ENCODE results near the gene ARHGAP36. TPM values are rescaled to one million over a fixed set of nuclear protein-coding genes. Genes with fewer than 3 reads are reported as not detected.

Gene ARHGAP36
- total and polyA plus RNA-seq, 9 of the 15 experiments (the other 6 are each of a cell fraction or from before 2014, with no cell fraction given): not detected

DNA sequence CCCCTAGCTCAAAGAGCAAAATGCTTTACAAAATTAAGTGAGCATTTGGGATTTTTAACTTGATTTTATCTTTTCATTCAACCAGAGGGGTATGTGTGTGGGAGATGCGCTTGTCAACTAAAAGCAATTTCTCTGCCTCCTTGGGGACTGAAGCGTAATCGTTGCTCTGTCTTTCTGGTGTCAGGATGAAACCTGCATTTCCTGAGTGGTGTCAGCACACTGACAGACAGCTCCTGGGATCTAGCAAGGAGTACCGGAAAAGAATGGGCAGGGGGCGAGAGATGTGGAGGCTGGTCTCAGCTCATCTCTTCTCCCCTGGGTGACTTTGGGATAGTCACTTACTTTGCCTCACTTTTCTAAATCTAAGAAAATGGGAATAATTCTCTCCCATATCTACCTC is 5.1 kb upstream of the ARHGAP36 start (continued):
- TF ChIP-seq, protein P1, sequence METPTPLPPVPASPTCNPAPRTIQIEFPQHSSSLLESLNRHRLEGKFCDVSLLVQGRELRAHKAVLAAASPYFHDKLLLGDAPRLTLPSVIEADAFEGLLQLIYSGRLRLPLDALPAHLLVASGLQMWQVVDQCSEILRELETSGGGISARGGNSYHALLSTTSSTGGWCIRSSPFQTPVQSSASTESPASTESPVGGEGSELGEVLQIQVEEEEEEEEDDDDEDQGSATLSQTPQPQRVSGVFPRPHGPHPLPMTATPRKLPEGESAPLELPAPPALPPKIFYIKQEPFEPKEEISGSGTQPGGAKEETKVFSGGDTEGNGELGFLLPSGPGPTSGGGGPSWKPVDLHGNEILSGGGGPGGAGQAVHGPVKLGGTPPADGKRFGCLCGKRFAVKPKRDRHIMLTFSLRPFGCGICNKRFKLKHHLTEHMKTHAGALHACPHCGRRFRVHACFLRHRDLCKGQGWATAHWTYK (CRISPR knock-in tag; IDR thresholded peaks at IDR 0.05): no peak
- no peak for TF ChIP-seq HMGXB4 (CRISPR knock-in tag; IDR thresholded peaks at IDR 0.05)
- no peak for TF ChIP-seq RBM22 (IDR thresholded peaks at IDR 0.05; ENCODE audit: low read depth, low read length, poor library complexity, severe bottlenecking)
- TF ChIP-seq, protein P2, sequence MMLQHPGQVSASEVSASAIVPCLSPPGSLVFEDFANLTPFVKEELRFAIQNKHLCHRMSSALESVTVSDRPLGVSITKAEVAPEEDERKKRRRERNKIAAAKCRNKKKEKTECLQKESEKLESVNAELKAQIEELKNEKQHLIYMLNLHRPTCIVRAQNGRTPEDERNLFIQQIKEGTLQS (IDR thresholded peaks at IDR 0.05): no peak
- TF ChIP-seq, protein P2 (CRISPR knock-in tag; conservative IDR thresholded peaks at IDR 0.05): no peak
- no peak for TF ChIP-seq ELF2 (CRISPR knock-in tag; IDR thresholded peaks at IDR 0.05)
- no peak for TF ChIP-seq GTF2F1 (IDR thresholded peaks at IDR 0.05; ENCODE audit: low read depth, low read length)
- TF ChIP-seq GATAD2A (IDR thresholded peaks at IDR 0.05): no peak
- no peak for TF ChIP-seq ZNF75A (CRISPR knock-in tag; IDR thresholded peaks at IDR 0.05)
- no peak for TF ChIP-seq RHOXF2B (CRISPR knock-in tag; conservative IDR thresholded peaks at IDR 0.05)
- no peak for TF ChIP-seq MTF1 (CRISPR knock-in tag; IDR thresholded peaks at IDR 0.05; ENCODE audit: borderline replicate concordance)
- no peak for TF ChIP-seq ZNF668 (CRISPR knock-in tag; IDR thresholded peaks at IDR 0.05)
- TF ChIP-seq AFF4 (CRISPR knock-in tag; IDR thresholded peaks at IDR 0.05): no peak
- TF ChIP-seq HNRNPK (IDR thresholded peaks at IDR 0.05; ENCODE audit: low read depth, low read length, poor library complexity, severe bottlenecking): no peak
- TF ChIP-seq ADNP (tag; IDR thresholded peaks at IDR 0.05): no peak
- no peak for TF ChIP-seq ZNF77 (CRISPR knock-in tag; IDR thresholded peaks at IDR 0.05)
- TF ChIP-seq SOX6 (IDR thresholded peaks at IDR 0.05): no peak
- TF ChIP-seq, protein P3, sequence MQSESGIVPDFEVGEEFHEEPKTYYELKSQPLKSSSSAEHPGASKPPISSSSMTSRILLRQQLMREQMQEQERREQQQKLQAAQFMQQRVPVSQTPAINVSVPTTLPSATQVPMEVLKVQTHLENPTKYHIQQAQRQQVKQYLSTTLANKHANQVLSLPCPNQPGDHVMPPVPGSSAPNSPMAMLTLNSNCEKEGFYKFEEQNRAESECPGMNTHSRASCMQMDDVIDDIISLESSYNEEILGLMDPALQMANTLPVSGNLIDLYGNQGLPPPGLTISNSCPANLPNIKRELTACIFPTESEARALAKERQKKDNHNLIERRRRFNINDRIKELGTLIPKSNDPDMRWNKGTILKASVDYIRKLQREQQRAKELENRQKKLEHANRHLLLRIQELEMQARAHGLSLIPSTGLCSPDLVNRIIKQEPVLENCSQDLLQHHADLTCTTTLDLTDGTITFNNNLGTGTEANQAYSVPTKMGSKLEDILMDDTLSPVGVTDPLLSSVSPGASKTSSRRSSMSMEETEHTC (IDR thresholded peaks at IDR 0.05): no peak
- no peak for TF ChIP-seq CBX2 (IDR thresholded peaks at IDR 0.05; ENCODE audit: insufficient read depth, low read length, poor library complexity, severe bottlenecking)

All from K562 (cell line).